Heart left ventricle (tissue), 16 donors: Measurements from ENCODE around the gene TCF4. TPM values are rescaled to one million over a fixed set of nuclear protein-coding genes. Genes with fewer than 3 reads are reported as not detected.

Experiments
- ATAC-seq, 4 donors: fragments of 200-7000 bp; cut with Tn5 transposase; one replicate each; pipeline ENCODE4 v1.9.1; 2020 to 2022; ENCODE audit warnings: moderate library complexity in 4 of 4, mild to moderate bottlenecking in 3 of 4, moderate number of reproducible peaks in 1 of 4
- DNase-seq, 5 donors: peaks; one replicate each; pipeline ENCODE4 v3.0.0-alpha.2; 2020
- H3K27ac ChIP-seq, 12 donors: fragments of 200-600 bp; sonication (generic) in 4 of 12; one replicate each; pipeline versions ENCODE4 v1.5.0 to v1.8.0; 2016 to 2022; ENCODE audit warnings: mild to moderate bottlenecking in 2 of 12
- H3K27me3 ChIP-seq, 9 donors: fragments of 200-600 bp; sonication (generic) in 2 of 9; one replicate each; pipeline versions ENCODE4 v1.5.1 to v1.8.0; 2016 to 2022; ENCODE audit warnings: mild to moderate bottlenecking in 3 of 9
- H3K36me3 ChIP-seq, 9 donors: fragments of 200-600 bp; sonication (generic) in 2 of 9; one replicate each; pipeline versions ENCODE4 v1.5.0 to v1.8.0; 2018 to 2022; ENCODE audit warnings: mild to moderate bottlenecking in 2 of 9
- H3K4me1 ChIP-seq, 12 donors: fragments of 200-600 bp; sonication (generic) in 4 of 12; one replicate each; pipeline versions ENCODE4 v1.5.0 to v1.8.0; 2016 to 2022; ENCODE audit warnings: mild to moderate bottlenecking in 3 of 12
- H3K4me3 ChIP-seq, 12 donors: fragments of 200-600 bp; sonication (generic) in 4 of 12; one replicate each; pipeline versions ENCODE4 v1.5.0 to v1.8.0; 2017 to 2022; ENCODE audit warnings: mild to moderate bottlenecking in 9 of 12, moderate library complexity in 4 of 12
- H3K9me3 ChIP-seq, 12 donors: fragments of 200-600 bp; sonication (generic) in 4 of 12; one replicate each; pipeline versions ENCODE4 v1.5.0 to v1.8.0; 2016 to 2022; ENCODE audit warnings: mild to moderate bottlenecking in 1 of 12
- CTCF ChIP-seq, 12 donors: fragments of 200-600 bp; sonication (generic) in 4 of 12; IDR thresholded peaks; one replicate each; pipeline versions ENCODE4 v1.5.0 to v1.8.0; 2018 to 2022; ENCODE audit warnings: antibody characterized with exemption in 12 of 12, mild to moderate bottlenecking in 5 of 12
- POLR2A ChIP-seq, 2 donors: fragments of 450-650 bp; IDR thresholded peaks; one replicate each; pipeline ENCODE4 v1.6.1; 2017; ENCODE audit warnings: antibody characterized with exemption in 2 of 2, mild to moderate bottlenecking in 2 of 2, moderate library complexity in 2 of 2
- WGBS, 4 donors: extraction: QIAGEN DNeasy Blood & Tissue Kit in 2 of 4; methylation state at CpG; one replicate each; pipeline versions ENCODE4 v1.1.5 to v1.1.7; 2013 to 2018; 5-methylcytosine and 5-hydroxymethylcytosine counted together
- intact Hi-C, 10 donors: fragments of 100-400 bp; cut with DNase I; formaldehyde crosslinking; loops; one replicate each; pipeline versions ENCODE4 v1.11.1 to v1.14.2; 2022
- long read RNA-seq, 3 donors: library from polyadenylated mRNA; unstranded; transcript quantifications; one replicate each; pipeline ENCODE4 v2.0.0, GENCODE V29; 2020 to 2021
- polyA plus RNA-seq, 2 donors: library from polyadenylated mRNA; stranded (reverse); fragments of 200-250 nt; gene quantifications; one replicate each; pipeline ENCODE4 v1.2.3, GENCODE V29; 2013
- total RNA-seq, 9 donors: library from RNA; depleted of rRNA in 2 of 9; stranded (reverse); fragments of >200 nt in 2 of 9; fragmentation: NEBNext Ultra II Directional in 3 of 9; extraction: Animal tissue kit (Norgen Biotek cat#: 25700) in 3 of 9; gene quantifications; one replicate each; pipeline versions ENCODE4 v1.1.0 to v1.2.4, GENCODE V29; 2016 to 2023
- donor health status: ischemic (EF 13 %, LVEDD 7.1; RV severe dilation, severe dysfunction).
- donor health status: healthy with polysubstance abuse.
- donor health status: DM: no; HTN: yes; CAD: no.
- donor health status: DM: no; HTN: no; CAD: no.
- donor health status: ischemic (EF 25% LVEDD 6.9; RV normal size, moderate dysfunction).
- donor health status: ischemic (EF 25% LVEDD 5.7; RV mildly dilated, moderate dysfunction).
- donor health status: healthy.
- donor health status: DM: yes; HTN: yes; CAD: no.
- donor health status: ischemic (EF 35%, LVEDD 5.7; RV mildly dilated, moderate dysfunction).
- donor health status: nonischemic (EF 11% LVEDD 7.7; RV severe dilation, severe dysfunction).
- donor health status: DM: yes; HTN: yes; CAD: no.
- donor health status: PGD.
- donor health status: ischemic (EF 29% LVEDD 5.4; RV normal size, mild dysfunction).
- donor health status: nonischemic (EF 23%, LVEDD 6.1; RV moderate dilation, normal function).

The TCF4 gene
- 100 to 1,000 TPM in 2 of 9 donors, 10 to 100 TPM in 7; 45.3 to 119 (median 80.8) TPM for total RNA-seq
- polyA plus RNA-seq = 10 to 100 TPM; 12.8 to 25.6 TPM
- long read RNA-seq, donor 1, full-length matches to known transcripts = 43 of 54 reads
- long read RNA-seq, donor 1, partial matches to known transcripts = 2 of 54 reads
- long read RNA-seq, donor 1, other reads (novel, unspliced or antisense) = 9 of 54 reads
- long read RNA-seq, donor 2, full-length matches to known transcripts = 119 of 195 reads
- long read RNA-seq, donor 2, partial matches to known transcripts = 10 of 195 reads
- long read RNA-seq, donor 2, other reads (novel, unspliced or antisense) = 66 of 195 reads
- long read RNA-seq, donor 3, full-length matches to known transcripts = 33 of 58 reads
- long read RNA-seq, donor 3, partial matches to known transcripts = 7 of 58 reads
- long read RNA-seq, donor 3, other reads (novel, unspliced or antisense) = 18 of 58 reads

GRCh38 chr18:55588111-55588869 lies at the start of gene TCF4:
TCF4 (minus strand) TSS chr18:55588192; CDS start chr18:55587116, 1,076 bp downstream.
- no peak for TF ChIP-seq POLR2A (IDR thresholded peaks at IDR 0.05)
- no peak for TF ChIP-seq CTCF (IDR thresholded peaks at IDR 0.05)
- ATAC-seq (peak in 3 of 4 donors; percentile 17 to 46 (median 43)), DNase-seq (peak; percentile 52 to 77 (median 72))
- intact Hi-C loops = loop anchor here (2.0 to 10.0 kb wide), 27 partner anchors 63 to 989 kb away; no protein-coding TSS in a partner anchor
- H3K4me1 ChIP-seq = peaks cover 0 to 34% (median 14%) of the 10 kb centered on the region in 12 donors
- 0 to 1% (median 1%) methylated on average over 31 to 46 of the region's 46 CpGs for WGBS, 4 donors
- peak within 1 kb of the TSS; percentile 63 to 82 (median 74) for H3K4me3 ChIP-seq
- H3K36me3 ChIP-seq = peaks cover 0 to 6% (median 0%) of the 10 kb centered on the region in 9 donors
- no peaks in the 10 kb centered on the region for H3K27me3 ChIP-seq
- H3K27ac ChIP-seq = peak within 1 kb of the TSS; percentile 80 to 92 (median 87)
- H3K9me3 ChIP-seq = no peaks in the 10 kb centered on the region

- H3K4me3 ChIP-seq = no peak overlapping the region
- no peak for ATAC-seq
- no peak for DNase-seq
- TF ChIP-seq CTCF (IDR thresholded peaks at IDR 0.05) (no peak), POLR2A (IDR thresholded peaks at IDR 0.05) (no peak)
- H3K36me3 ChIP-seq = no peaks in the 10 kb centered on the region
- no peak overlapping the region for H3K27ac ChIP-seq
- intact Hi-C loops = no loop called here
- no peaks in the 10 kb centered on the region for H3K4me1 ChIP-seq
- no peaks in the 10 kb centered on the region for H3K27me3 ChIP-seq
- WGBS, 4 donors = 77 to 83% (median 82%) methylated on average over 8 of the region's 8 CpGs
- H3K9me3 ChIP-seq = peaks cover 0 to 11% (median 0%) of the 10 kb centered on the region in 12 donors
Observed at GRCh38 chr18:55637204-55637603, 49.2 kb upstream of the TCF4 start.

GRCh38 chr18:55635439-55635838 lies 47.4 kb upstream of the TCF4 start:
- intact Hi-C loops = no loop called here
- 43 to 46% (median 45%) methylated on average over 2 of the region's 2 CpGs for WGBS, 4 donors

More at GRCh38 chr18:55635439-55635838, 47.4 kb upstream of the TCF4 start:
- ATAC-seq (no peak), DNase-seq (no peak)
- Histone ChIP-seq H3K27me3 (no peaks in the 10 kb centered on the region), H3K4me1 (no peaks in the 10 kb centered on the region), H3K36me3 (no peaks in the 10 kb centered on the region), H3K4me3 (no peak overlapping the region), H3K9me3 (no peaks in the 10 kb centered on the region), H3K27ac (no peak overlapping the region)
- no peak for TF ChIP-seq CTCF (IDR thresholded peaks at IDR 0.05)
